Measurements from ENCODE around the gene TMBIM4. TPM values are rescaled to one million over a fixed set of nuclear protein-coding genes. Genes with fewer than 3 reads are reported as not detected.

Gene TMBIM4
- total and polyA plus RNA-seq, 4 donors: 58.6 to 154 (median 102) TPM

- no peak for TF ChIP-seq ZBTB33 (IDR thresholded peaks at IDR 0.05)
- no peak for TF ChIP-seq FOXA2 (IDR thresholded peaks at IDR 0.05)
- TF ChIP-seq JUND (IDR thresholded peaks at IDR 0.05): no peak
- no peak for TF ChIP-seq RXRA (IDR thresholded peaks at IDR 0.05)
- TF ChIP-seq CTCF (IDR thresholded peaks at IDR 0.05; ENCODE audit: low read depth, low read length, missing input control): no peak
- no peak for TF ChIP-seq RAD21 (IDR thresholded peaks at IDR 0.05)
These were observed 52.6 kb downstream of the TMBIM4 start (continued) for GRCh38 chr12:66117242-66117641.

GRCh38 chr12:66115071-66115600, 54.7 kb downstream of the TMBIM4 start:
- Histone ChIP-seq H3K4me1 (ENCODE audit: control insufficient read depth in 4 of 4, insufficient read depth in 4 of 4, low read length in 3 of 4) (no peaks in the 10 kb centered on the region), H3K4me3 (ENCODE audit: low read depth in 1 of 3, low read length in 3 of 3) (no peak overlapping the region)
- 89% methylated on average over 4 of the region's 4 CpGs for WGBS

More at GRCh38 chr12:66115071-66115600, 54.7 kb downstream of the TMBIM4 start:
- TF ChIP-seq SP1 (IDR thresholded peaks at IDR 0.05) (no peak), NR2F2 (IDR thresholded peaks at IDR 0.05) (no peak), ZBTB33 (IDR thresholded peaks at IDR 0.05) (no peak), HNF4A (conservative IDR thresholded peaks at IDR 0.05) (no peak), REST (IDR thresholded peaks at IDR 0.05) (no peak)
- Histone ChIP-seq H3K9me3 (ENCODE audit: control insufficient read depth in 4 of 4, low read length in 3 of 4) (no peaks in the 10 kb centered on the region), H3K9ac (ENCODE audit: low read depth in 1 of 2, low read length in 2 of 2) (no peak overlapping the region), H3K27ac (ENCODE audit: low read depth in 1 of 2, low read length in 2 of 2) (no peak overlapping the region), H3K27me3 (ENCODE audit: control insufficient read depth in 4 of 4, insufficient read depth in 4 of 4, low read length in 3 of 4) (no peaks in the 10 kb centered on the region), H3K36me3 (ENCODE audit: control insufficient read depth in 4 of 4, insufficient read depth in 3 of 4, low read depth in 1 of 4, low read length in 3 of 4) (peaks cover 0 to under 1% (median 0%) of the 10 kb centered on the region in 4 donors)
- no peak for DNase-seq (ENCODE audit: low spot score)
